ENCODE measurements around the gene MT1F.

Gene MT1F

GRCh38 chr16:56632848-56633365, 24.9 kb upstream of the MT1F start:
- H3K4me2 ChIP-seq (ENCODE audit: insufficient read depth, low read length) = no peak overlapping the region
- no peaks in the 10 kb centered on the region for H3K9me3 ChIP-seq (ENCODE audit: insufficient read depth, low read length, severe bottlenecking)
- ATAC-seq (ENCODE audit: insufficient read depth, low read depth) (no peak), DNase-seq (no peak)
- H4K20me1 ChIP-seq (ENCODE audit: insufficient read depth, low read length) = no peaks in the 10 kb centered on the region
- no peak overlapping the region for H3K9ac ChIP-seq (ENCODE audit: low read depth, low read length)
- TF ChIP-seq CTCF (IDR thresholded peaks at IDR 0.05; ENCODE audit: borderline replicate concordance, extremely low read depth, low read length, poor library complexity, severe bottlenecking) (no peak), EZH2 (IDR thresholded peaks at IDR 0.05; ENCODE audit: borderline replicate concordance, low read depth, low read length, severe bottlenecking) (no peak)
- no peaks in the 10 kb centered on the region for H3K36me3 ChIP-seq (ENCODE audit: insufficient read depth, low read length)
- peaks cover 28% of the 10 kb centered on the region for H3K27me3 ChIP-seq (ENCODE audit: insufficient read depth, low read length, poor library complexity)
- no peaks in the 10 kb centered on the region for H3K79me2 ChIP-seq (ENCODE audit: insufficient read depth, low read length)
- no peaks in the 10 kb centered on the region for H3K4me1 ChIP-seq (ENCODE audit: insufficient read depth, low read length)
- no peak overlapping the region for H3K4me3 ChIP-seq (ENCODE audit: low read depth in 1 of 2, low read length in 2 of 2)
- no peak overlapping the region for H2AFZ ChIP-seq (ENCODE audit: low read depth, low read length)
- H3K27ac ChIP-seq (ENCODE audit: low read length) = no peak overlapping the region

GRCh38 chr16:56633535-56633934, 24.2 kb upstream of the MT1F start:
- Histone ChIP-seq H4K20me1 (ENCODE audit: insufficient read depth, low read length) (no peaks in the 10 kb centered on the region), H3K4me2 (ENCODE audit: insufficient read depth, low read length) (no peak overlapping the region), H2AFZ (ENCODE audit: low read depth, low read length) (no peak overlapping the region), H3K9ac (ENCODE audit: low read depth, low read length) (no peak overlapping the region), H3K4me3 (ENCODE audit: low read depth in 1 of 2, low read length in 2 of 2) (no peak overlapping the region), H3K79me2 (ENCODE audit: insufficient read depth, low read length) (no peaks in the 10 kb centered on the region), H3K27me3 (ENCODE audit: insufficient read depth, low read length, poor library complexity) (peaks cover 28% of the 10 kb centered on the region), H3K9me3 (ENCODE audit: insufficient read depth, low read length, severe bottlenecking) (no peaks in the 10 kb centered on the region), H3K36me3 (ENCODE audit: insufficient read depth, low read length) (no peaks in the 10 kb centered on the region), H3K27ac (ENCODE audit: low read length) (no peak overlapping the region), H3K4me1 (ENCODE audit: insufficient read depth, low read length) (no peaks in the 10 kb centered on the region)
- ATAC-seq (ENCODE audit: insufficient read depth, low read depth) = no peak
- DNase-seq = no peak
- TF ChIP-seq EZH2 (IDR thresholded peaks at IDR 0.05; ENCODE audit: borderline replicate concordance, low read depth, low read length, severe bottlenecking) (no peak), CTCF (IDR thresholded peaks at IDR 0.05; ENCODE audit: borderline replicate concordance, extremely low read depth, low read length, poor library complexity, severe bottlenecking) (no peak)

GRCh38 chr16:56634715-56635440, 22.9 kb upstream of the MT1F start:
- Histone ChIP-seq H3K4me1 (ENCODE audit: insufficient read depth, low read length) (no peaks in the 10 kb centered on the region), H3K4me2 (ENCODE audit: insufficient read depth, low read length) (no peak overlapping the region), H3K27me3 (ENCODE audit: insufficient read depth, low read length, poor library complexity) (peaks cover 25% of the 10 kb centered on the region), H2AFZ (ENCODE audit: low read depth, low read length) (no peak overlapping the region), H3K9ac (ENCODE audit: low read depth, low read length) (no peak overlapping the region), H3K9me3 (ENCODE audit: insufficient read depth, low read length, severe bottlenecking) (no peaks in the 10 kb centered on the region), H3K27ac (ENCODE audit: low read length) (no peak overlapping the region), H3K79me2 (ENCODE audit: insufficient read depth, low read length) (no peaks in the 10 kb centered on the region), H3K4me3 (ENCODE audit: low read depth in 1 of 2, low read length in 2 of 2) (no peak overlapping the region), H3K36me3 (ENCODE audit: insufficient read depth, low read length) (no peaks in the 10 kb centered on the region), H4K20me1 (ENCODE audit: insufficient read depth, low read length) (no peaks in the 10 kb centered on the region)
- DNase-seq (no peak), ATAC-seq (ENCODE audit: insufficient read depth, low read depth) (no peak)
- TF ChIP-seq CTCF (IDR thresholded peaks at IDR 0.05; ENCODE audit: borderline replicate concordance, extremely low read depth, low read length, poor library complexity, severe bottlenecking) (no peak), EZH2 (IDR thresholded peaks at IDR 0.05; ENCODE audit: borderline replicate concordance, low read depth, low read length, severe bottlenecking) (no peak)
